Upper lobe of right lung (tissue), 1 donor: ENCODE results near the gene GLIS2. TPM values are rescaled to one million over a fixed set of nuclear protein-coding genes. Genes with fewer than 3 reads are reported as not detected.

Experiments
- ATAC-seq: fragments of 200-7000 bp; cut with Tn5 transposase; one replicate; pipeline ENCODE4 v1.9.1; 2020; ENCODE audit warnings: mild to moderate bottlenecking, moderate library complexity
- DNase-seq: peaks from one replicate; pipeline ENCODE4 v3.0.0-alpha.2; 2020
- H3K27ac ChIP-seq: fragments of 200-600 bp; one replicate; pipeline ENCODE4 v1.8.0; 2022
- H3K27me3 ChIP-seq: fragments of 200-600 bp; one replicate; pipeline ENCODE4 v1.8.0; 2022; ENCODE audit warnings: mild to moderate bottlenecking
- H3K36me3 ChIP-seq: fragments of 200-600 bp; one replicate; pipeline ENCODE4 v1.8.0; 2022
- H3K4me1 ChIP-seq: fragments of 200-600 bp; one replicate; pipeline ENCODE4 v1.8.0; 2022
- H3K4me3 ChIP-seq: fragments of 200-600 bp; one replicate; pipeline ENCODE4 v1.8.0; 2022; ENCODE audit warnings: mild to moderate bottlenecking
- H3K9me3 ChIP-seq: fragments of 200-600 bp; one replicate; pipeline ENCODE4 v1.8.0; 2022
- CTCF ChIP-seq: fragments of 200-600 bp; IDR thresholded peaks from one replicate; pipeline ENCODE4 v1.8.0; 2022; ENCODE audit warnings: antibody characterized with exemption
- intact Hi-C: fragments of 100-400 bp; cut with DNase I; formaldehyde crosslinking; loops from one replicate; pipeline ENCODE4 v1.11.0; 2022
- total RNA-seq: library from RNA; stranded (reverse); fragmentation: NEBNext Ultra II Directional; extraction: Animal tissue kit (Norgen Biotek cat#: 25700); gene quantifications from one replicate; pipeline ENCODE4 v1.2.1, GENCODE V29; 2021
- donor health status: DM: no; HTN: yes; CAD: no; lungs with severe emphysema.

The GLIS2 gene
- total RNA-seq, 1 donor from 2014 or later = 34.1 TPM

DNA sequence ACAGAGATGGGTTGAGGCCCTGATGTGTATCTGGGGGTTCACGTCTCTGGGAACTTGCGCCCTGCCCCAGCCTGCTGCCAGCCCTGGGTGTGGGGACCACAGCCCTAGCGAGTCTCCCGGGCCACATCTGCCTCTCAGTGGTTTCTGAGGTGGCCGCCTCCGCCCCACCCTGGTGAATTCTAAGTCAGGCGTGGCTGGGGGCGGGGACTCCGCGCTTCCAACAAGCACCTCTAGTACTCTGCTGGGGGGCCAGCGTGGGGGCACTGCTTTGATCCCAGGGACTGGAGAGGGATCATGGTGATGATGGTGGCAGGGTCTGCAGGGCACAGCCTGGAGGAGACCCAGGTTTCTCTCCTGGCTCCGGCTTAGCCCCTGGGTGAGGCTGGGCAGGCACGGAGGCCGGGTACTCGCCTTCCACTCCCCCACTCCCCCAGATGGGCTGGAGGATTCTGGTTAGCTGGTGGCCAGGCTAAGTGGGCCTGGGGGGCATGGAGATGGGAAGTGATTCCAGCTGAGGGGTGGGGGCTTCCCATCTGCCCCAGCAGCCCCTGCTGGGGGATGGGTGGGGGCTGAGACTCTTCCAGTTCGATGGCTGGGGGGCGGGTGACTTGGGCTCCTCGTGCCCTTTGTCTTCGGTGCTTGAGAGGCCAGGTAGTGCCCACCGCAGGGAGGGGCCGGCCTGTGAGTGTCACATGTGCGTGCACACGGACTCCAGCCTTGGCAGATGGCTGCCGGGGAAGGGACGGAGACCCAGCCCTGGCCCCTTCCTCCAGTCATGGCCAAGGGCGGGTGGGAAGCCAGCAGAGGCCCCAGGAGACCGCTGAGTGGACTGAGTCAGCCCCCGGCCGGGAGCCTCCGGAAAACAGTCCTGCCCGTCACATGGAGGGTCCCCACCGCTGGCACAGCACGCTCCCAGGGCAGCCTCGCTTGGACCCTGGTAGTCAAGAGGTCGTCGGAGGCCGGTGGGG is 3.9 kb downstream of the GLIS2 start:
- no peak for TF ChIP-seq CTCF
- H3K36me3 ChIP-seq = no peaks in the 10 kb centered on the region
- DNase-seq (peak; percentile 73), ATAC-seq (no peak)
- peak overlapping the region; percentile 76 for H3K27ac ChIP-seq
- H3K4me3 ChIP-seq = no peak overlapping the region
- peaks cover 63% of the 10 kb centered on the region for H3K4me1 ChIP-seq
- no peaks in the 10 kb centered on the region for H3K9me3 ChIP-seq
- no peaks in the 10 kb centered on the region for H3K27me3 ChIP-seq
- intact Hi-C loops = no loop called here

GRCh38 chr16:4320571-4321137 is 4.8 kb downstream of the GLIS2 start:
- no peak for TF ChIP-seq CTCF
- intact Hi-C loops = no loop called here
- Histone ChIP-seq H3K36me3 (no peaks in the 10 kb centered on the region), H3K27me3 (no peaks in the 10 kb centered on the region), H3K4me1 (peaks cover 68% of the 10 kb centered on the region), H3K4me3 (no peak overlapping the region), H3K27ac (peak overlapping the region; percentile 36), H3K9me3 (no peaks in the 10 kb centered on the region)
- no peak for ATAC-seq
- no peak for DNase-seq

- no peak overlapping the region for H3K4me3 ChIP-seq
- intact Hi-C loops = no loop called here
- ATAC-seq = no peak
- no peak for TF ChIP-seq CTCF
- H3K9me3 ChIP-seq = no peaks in the 10 kb centered on the region
- peaks cover 72% of the 10 kb centered on the region for H3K4me1 ChIP-seq
- peak overlapping the region; percentile 36 for H3K27ac ChIP-seq
- no peak for DNase-seq
- H3K36me3 ChIP-seq = no peaks in the 10 kb centered on the region
- no peaks in the 10 kb centered on the region for H3K27me3 ChIP-seq
These were observed 5.6 kb downstream of the GLIS2 start for GRCh38 chr16:4321286-4322120.

- no peaks in the 10 kb centered on the region for H3K9me3 ChIP-seq
- no peak overlapping the region for H3K4me3 ChIP-seq
- DNase-seq = no peak
- ATAC-seq = no peak
- H3K27me3 ChIP-seq = no peaks in the 10 kb centered on the region
- intact Hi-C loops = no loop called here
- TF ChIP-seq CTCF = no peak
- H3K4me1 ChIP-seq = peaks cover 73% of the 10 kb centered on the region
- H3K27ac ChIP-seq = peak overlapping the region; percentile 83
- no peaks in the 10 kb centered on the region for H3K36me3 ChIP-seq
These were observed 6.5 kb downstream of the GLIS2 start for GRCh38 chr16:4322121-4323052.
